GM13977 (cell line): ENCODE data around the gene WWOX.

Experiments
- DNase-seq: peaks from one replicate; pipeline ENCODE4 v3.0.0; 2012; ENCODE audit warnings: low spot score
- in situ Hi-C: fragments of 300-500 bp; cut with MboI; formaldehyde crosslinking; loops from one replicate; pipeline ENCODE4 v1.12.0; 2022; ENCODE audit warnings: low sequenced_read_pairs, low pct_unique_long_range_greater_than_20kb, mixed read lengths, inconsistent platforms; ENCODE audit not compliant: unreplicated experiment
- TF ChIP-seq, protein P1 (sequence below): IDR thresholded peaks from 2 replicates; pipeline ENCODE4 v1.5.1; 2012; ENCODE audit warnings: mild to moderate bottlenecking, control low read depth; ENCODE audit not compliant: insufficient read depth; ENCODE audit errors: extremely low read depth, missing control alignments

Gene WWOX

DNA sequence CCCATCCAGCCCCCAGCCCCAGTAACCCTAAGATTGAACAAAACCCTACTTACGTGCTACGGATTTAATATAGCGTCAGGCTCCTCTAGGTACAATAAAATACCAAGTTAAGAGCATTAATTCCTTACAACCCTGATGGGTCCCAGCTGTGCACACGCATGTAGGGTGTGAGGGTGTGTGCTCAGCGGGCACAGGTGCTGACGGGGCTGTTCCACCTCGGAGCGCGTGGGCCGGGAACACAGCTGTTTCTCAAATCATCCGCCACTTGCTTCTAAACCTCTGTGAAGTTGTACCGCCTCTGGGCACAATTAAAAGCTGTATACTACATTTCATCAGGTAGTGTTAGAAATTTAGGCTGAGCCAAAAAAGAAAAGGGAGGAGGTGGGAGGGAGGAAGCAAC, 1022.5 kb downstream of the WWOX start:
- in situ Hi-C loops: no loop called here
- TF ChIP-seq, protein P1, sequence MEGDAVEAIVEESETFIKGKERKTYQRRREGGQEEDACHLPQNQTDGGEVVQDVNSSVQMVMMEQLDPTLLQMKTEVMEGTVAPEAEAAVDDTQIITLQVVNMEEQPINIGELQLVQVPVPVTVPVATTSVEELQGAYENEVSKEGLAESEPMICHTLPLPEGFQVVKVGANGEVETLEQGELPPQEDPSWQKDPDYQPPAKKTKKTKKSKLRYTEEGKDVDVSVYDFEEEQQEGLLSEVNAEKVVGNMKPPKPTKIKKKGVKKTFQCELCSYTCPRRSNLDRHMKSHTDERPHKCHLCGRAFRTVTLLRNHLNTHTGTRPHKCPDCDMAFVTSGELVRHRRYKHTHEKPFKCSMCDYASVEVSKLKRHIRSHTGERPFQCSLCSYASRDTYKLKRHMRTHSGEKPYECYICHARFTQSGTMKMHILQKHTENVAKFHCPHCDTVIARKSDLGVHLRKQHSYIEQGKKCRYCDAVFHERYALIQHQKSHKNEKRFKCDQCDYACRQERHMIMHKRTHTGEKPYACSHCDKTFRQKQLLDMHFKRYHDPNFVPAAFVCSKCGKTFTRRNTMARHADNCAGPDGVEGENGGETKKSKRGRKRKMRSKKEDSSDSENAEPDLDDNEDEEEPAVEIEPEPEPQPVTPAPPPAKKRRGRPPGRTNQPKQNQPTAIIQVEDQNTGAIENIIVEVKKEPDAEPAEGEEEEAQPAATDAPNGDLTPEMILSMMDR: no peak
- DNase-seq: no peak

DNA sequence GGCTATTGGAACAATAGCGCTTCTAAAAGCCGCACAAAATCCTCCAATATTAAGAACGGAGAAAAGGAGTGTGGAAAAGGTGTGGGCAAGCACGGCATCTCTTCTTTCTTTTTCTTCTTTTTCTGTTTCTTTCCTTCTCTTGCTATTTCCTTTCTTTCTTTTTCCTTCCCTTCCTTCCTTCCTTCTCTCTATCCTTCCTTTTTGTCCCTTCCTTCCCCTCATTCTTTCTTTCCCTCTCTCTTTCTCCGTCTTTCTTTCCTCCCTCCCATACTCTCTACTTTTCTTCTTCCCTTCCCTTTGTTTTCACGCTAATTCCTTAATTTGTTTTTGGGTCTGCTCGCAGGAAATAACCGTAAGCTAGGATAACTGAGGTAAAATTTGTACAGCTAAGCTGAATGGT, 1022.9 kb downstream of the WWOX start:
- DNase-seq: no peak
- TF ChIP-seq, protein P1: no peak
- in situ Hi-C loops: no loop called here

DNA sequence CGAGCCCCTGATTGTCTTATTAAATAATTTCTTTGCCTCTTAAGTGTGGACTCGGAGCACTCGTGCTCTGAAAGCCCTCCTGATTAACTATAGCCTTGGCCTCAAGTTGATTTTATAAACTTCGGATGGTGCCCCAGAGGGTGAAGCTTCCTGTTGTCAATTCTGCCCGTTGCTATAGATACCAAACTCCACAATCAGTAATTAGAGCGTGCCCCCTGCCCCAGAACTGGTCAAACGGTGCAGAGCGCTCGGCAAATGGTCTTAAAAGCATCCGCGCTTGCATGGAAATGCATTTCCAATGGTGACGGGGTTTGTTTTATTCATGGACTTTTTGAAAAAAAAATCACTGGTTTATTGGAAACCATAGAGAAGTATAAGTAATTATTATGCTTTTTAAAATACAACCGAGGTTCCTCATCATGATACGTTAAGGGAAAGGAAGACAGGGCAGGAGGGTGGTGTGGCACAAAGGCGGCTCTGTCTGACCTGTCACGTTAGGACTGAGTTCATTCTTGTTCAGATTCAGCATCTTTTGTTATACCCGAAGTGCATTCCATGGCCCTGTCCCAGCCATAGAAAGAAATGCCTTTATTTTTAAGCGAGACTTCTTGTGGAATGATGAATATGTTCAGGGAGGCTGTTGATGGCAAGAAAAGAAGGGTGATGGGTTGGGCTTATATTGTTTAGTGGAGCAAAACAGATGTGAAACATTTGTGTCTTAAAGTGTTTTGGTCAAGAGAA, 1024.7 kb downstream of the WWOX start:
- DNase-seq: no peak
- TF ChIP-seq, protein P1: no peak
- in situ Hi-C loops: no loop called here

DNA sequence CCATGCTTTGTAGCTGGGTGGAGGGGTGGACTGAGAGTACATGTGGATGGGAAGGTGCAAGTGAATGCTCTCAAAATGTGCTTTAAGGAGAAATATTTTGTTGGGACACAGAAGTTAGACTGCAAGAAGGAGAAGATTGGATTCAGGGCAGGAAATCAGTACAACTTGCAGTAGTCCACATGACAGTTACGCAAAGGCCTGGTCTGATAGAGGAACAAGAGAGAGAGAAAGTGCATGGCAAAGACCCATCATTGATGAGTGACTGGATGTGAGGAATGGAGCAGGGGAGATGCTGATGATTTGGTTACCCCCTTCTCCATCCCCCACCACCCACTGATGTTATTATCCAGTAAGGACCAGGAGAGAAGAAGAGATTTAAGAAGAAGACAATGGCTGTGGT, 1028.3 kb downstream of the WWOX start:
- DNase-seq: no peak
- TF ChIP-seq, protein P1: no peak
- in situ Hi-C loops: no loop called here

DNA sequence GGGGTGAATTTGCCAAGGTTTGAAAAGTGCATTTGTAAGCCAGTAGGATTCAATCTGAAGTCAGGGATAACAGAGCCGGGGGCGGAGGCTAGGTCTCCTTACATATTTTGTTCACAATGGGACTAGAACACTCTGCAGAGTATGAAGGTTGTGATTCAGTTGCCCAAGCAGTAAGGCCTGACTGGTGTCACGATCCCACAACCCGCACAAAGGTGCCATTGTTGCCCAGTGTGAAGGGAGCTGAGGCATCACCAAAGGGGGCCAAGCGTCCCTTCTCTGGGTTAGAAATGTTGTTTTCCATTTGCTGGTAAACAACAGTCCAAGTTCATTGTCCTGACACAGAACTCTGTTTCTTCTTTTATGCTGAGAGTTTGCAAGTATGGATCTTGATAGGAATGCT, 1029.3 kb downstream of the WWOX start:
- in situ Hi-C loops: no loop called here
- TF ChIP-seq, protein P1: no peak

DNA sequence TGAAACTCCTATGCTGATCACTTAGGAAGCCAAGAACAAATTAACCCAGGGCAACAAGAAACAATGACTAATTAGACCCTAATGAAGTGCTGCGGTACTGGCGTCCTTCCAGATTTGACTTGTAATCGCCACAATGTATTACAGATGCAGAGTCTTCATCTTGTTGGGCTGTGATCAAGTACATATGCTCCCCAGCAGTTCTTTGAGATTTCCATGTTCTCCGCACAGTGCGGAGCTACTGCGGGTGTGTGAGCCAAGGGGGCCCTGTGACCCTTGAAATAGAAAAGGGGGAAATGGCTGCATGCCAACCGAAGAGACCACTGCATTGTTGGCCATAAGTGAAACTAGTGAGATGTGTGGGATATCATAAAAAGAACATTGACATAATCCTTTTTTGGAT, 1031.2 kb downstream of the WWOX start:
- TF ChIP-seq, protein P1: no peak
- DNase-seq: no peak
- in situ Hi-C loops: no loop called here

More for the DNA sequence above, 1029.3 kb downstream of the WWOX start:
- no peak for DNase-seq
